Duodenal mucosa (tissue), 2 donors: ENCODE data around the gene PEAK1.

Experiments used
- H3K27ac ChIP-seq: one replicate; pipeline ENCODE4 v1.7.0; 2013; ENCODE audit warnings: low read depth, low read length
- H3K27me3 ChIP-seq, 2 donors: one replicate each; pipeline ENCODE4 v1.7.0; 2013; ENCODE audit warnings: low read length in 2 of 2, control low read depth in 1 of 2; ENCODE audit not compliant: insufficient read depth in 2 of 2, control insufficient read depth in 1 of 2
- H3K36me3 ChIP-seq, 2 donors: one replicate each; pipeline ENCODE4 v1.7.0; 2013; ENCODE audit warnings: low read length in 2 of 2, control low read depth in 1 of 2; ENCODE audit not compliant: insufficient read depth in 2 of 2, control insufficient read depth in 1 of 2
- H3K4me1 ChIP-seq, 2 donors: one replicate each; pipeline ENCODE4 v1.7.0; 2013; ENCODE audit warnings: low read length in 2 of 2, control low read depth in 1 of 2; ENCODE audit not compliant: insufficient read depth in 2 of 2, control insufficient read depth in 1 of 2
- H3K4me3 ChIP-seq, 2 donors: one replicate each; pipeline ENCODE4 v1.7.0; 2013; ENCODE audit warnings: low read length in 2 of 2, low read depth in 1 of 2
- H3K9ac ChIP-seq, 2 donors: one replicate each; pipeline ENCODE4 v1.7.0; 2013; ENCODE audit warnings: low read length in 2 of 2, low read depth in 1 of 2
- H3K9me3 ChIP-seq, 2 donors: one replicate each; pipeline ENCODE4 v1.7.0; 2013; ENCODE audit warnings: low read length in 2 of 2, control low read depth in 1 of 2; ENCODE audit not compliant: control insufficient read depth in 1 of 2

PEAK1 gene

GRCh38 chr15:77052556-77052955 lies 367.3 kb downstream of the PEAK1 start:
- peaks cover 28 to 33% of the 10 kb centered on the region in 2 donors for H3K36me3 ChIP-seq
- H3K9ac ChIP-seq = no peak overlapping the region

More at GRCh38 chr15:77052556-77052955, 367.3 kb downstream of the PEAK1 start:
- H3K4me1 ChIP-seq = peaks cover 4 to 25% of the 10 kb centered on the region in 2 donors
- no peak overlapping the region for H3K27ac ChIP-seq
- H3K27me3 ChIP-seq = no peaks in the 10 kb centered on the region
- H3K9me3 ChIP-seq = no peaks in the 10 kb centered on the region
- H3K4me3 ChIP-seq = no peak overlapping the region
